Measurements from ENCODE around the gene CCDC187. TPM values are rescaled to one million over a fixed set of nuclear protein-coding genes. Genes with fewer than 3 reads are reported as not detected.

CCDC187 gene
- polyA plus RNA-seq, 1 donor from 2014 or later: not detected

GRCh38 chr9:136264441-136265405 is 39.2 kb downstream of the CCDC187 start:
- H4K20me1 ChIP-seq (ENCODE audit: insufficient read depth): no peaks in the 10 kb centered on the region
- H2AFZ ChIP-seq (ENCODE audit: low read depth, low read length): no peak overlapping the region
- no peaks in the 10 kb centered on the region for H3K9me2 ChIP-seq (ENCODE audit: insufficient read depth, low read length)
- H3K4me2 ChIP-seq (ENCODE audit: low read length): no peak overlapping the region
- no peak overlapping the region for H3K9ac ChIP-seq (ENCODE audit: low read length)
- no peaks in the 10 kb centered on the region for H3K79me2 ChIP-seq (replicated peaks; ENCODE audit: insufficient read depth, low read length)
- no peak for TF ChIP-seq CTCF (IDR thresholded peaks at IDR 0.05; ENCODE audit: poor library complexity, severe bottlenecking)
- H3K27me3 ChIP-seq (ENCODE audit: insufficient read depth, low read depth, low read length): no peaks in the 10 kb centered on the region
- H3K4me3 ChIP-seq (ENCODE audit: low read length): no peak overlapping the region
- no peaks in the 10 kb centered on the region for H3K36me3 ChIP-seq (ENCODE audit: insufficient read depth, low read length)
- H3K27ac ChIP-seq (ENCODE audit: low read length): no peak overlapping the region
- H3K9me3 ChIP-seq (ENCODE audit: low read length): no peaks in the 10 kb centered on the region
- no peaks in the 10 kb centered on the region for H3F3A ChIP-seq (ENCODE audit: insufficient read depth, low read length, poor library complexity, severe bottlenecking)

- H4K20me1 ChIP-seq (ENCODE audit: insufficient read depth): no peaks in the 10 kb centered on the region
- no peak overlapping the region for H3K4me3 ChIP-seq (ENCODE audit: low read length)
- no peaks in the 10 kb centered on the region for H3F3A ChIP-seq (ENCODE audit: insufficient read depth, low read length, poor library complexity, severe bottlenecking)
- H3K27ac ChIP-seq (ENCODE audit: low read length): no peak overlapping the region
- H3K9me2 ChIP-seq (ENCODE audit: insufficient read depth, low read length): no peaks in the 10 kb centered on the region
- TF ChIP-seq SMC3 (conservative IDR thresholded peaks at IDR 0.05; ENCODE audit: poor library complexity) (no peak), CTCF (IDR thresholded peaks at IDR 0.05; ENCODE audit: poor library complexity, severe bottlenecking) (peak; percentile 19)
- H3K9ac ChIP-seq (ENCODE audit: low read length): no peak overlapping the region
- no peak overlapping the region for H2AFZ ChIP-seq (ENCODE audit: low read depth, low read length)
- H3K36me3 ChIP-seq (ENCODE audit: insufficient read depth, low read length): no peaks in the 10 kb centered on the region
- H3K27me3 ChIP-seq (ENCODE audit: insufficient read depth, low read depth, low read length): no peaks in the 10 kb centered on the region
- no peak overlapping the region for H3K4me2 ChIP-seq (ENCODE audit: low read length)
- H3K9me3 ChIP-seq (ENCODE audit: low read length): no peaks in the 10 kb centered on the region
- no peaks in the 10 kb centered on the region for H3K79me2 ChIP-seq (replicated peaks; ENCODE audit: insufficient read depth, low read length)
Observed at GRCh38 chr9:136264031-136264430, 39.9 kb downstream of the CCDC187 start.

- Histone ChIP-seq H3K9me2 (ENCODE audit: insufficient read depth, low read length) (no peaks in the 10 kb centered on the region), H3K9me3 (ENCODE audit: low read length) (no peaks in the 10 kb centered on the region), H3F3A (ENCODE audit: insufficient read depth, low read length, poor library complexity, severe bottlenecking) (no peaks in the 10 kb centered on the region), H3K4me2 (ENCODE audit: low read length) (no peak overlapping the region), H3K79me2 (replicated peaks; ENCODE audit: insufficient read depth, low read length) (no peaks in the 10 kb centered on the region), H3K27ac (ENCODE audit: low read length) (no peak overlapping the region), H3K4me3 (ENCODE audit: low read length) (no peak overlapping the region), H3K36me3 (ENCODE audit: insufficient read depth, low read length) (no peaks in the 10 kb centered on the region), H3K27me3 (ENCODE audit: insufficient read depth, low read depth, low read length) (no peaks in the 10 kb centered on the region), H4K20me1 (ENCODE audit: insufficient read depth) (no peaks in the 10 kb centered on the region), H3K9ac (ENCODE audit: low read length) (no peak overlapping the region), H2AFZ (ENCODE audit: low read depth, low read length) (no peak overlapping the region)
- no peak for TF ChIP-seq RAD21 (conservative IDR thresholded peaks at IDR 0.05)
- no peak for TF ChIP-seq REST (IDR thresholded peaks at IDR 0.05; ENCODE audit: borderline replicate concordance)
Observed at GRCh38 chr9:136262671-136263178, 41.2 kb downstream of the CCDC187 start.

Data from neural cell (in vitro differentiated cells).